Panc1 (cell line): ENCODE results near the gene CDK12. TPM values are rescaled to one million over a fixed set of nuclear protein-coding genes. Genes with fewer than 3 reads are reported as not detected.

ENCODE experiments used
- ATAC-seq: fragments of 200-7000 bp; cut with Tn5 transposase; 2 replicates; pipeline ENCODE4 v1.9.1; 2020; ENCODE audit warnings: mild to moderate bottlenecking, moderate library complexity
- BruUV-seq: library from RNA; stranded (reverse); fragments of 400-500 nt; replicated peaks from 2 replicates; lab custom pipeline; 2021; lab: Mats Ljungman, UMichigan
- CTCF ChIA-PET: fragments of 300-600 bp; sonication (Branson Sonifier 250); formaldehyde crosslinking; loops from one replicate; lab custom pipeline; 2022; ENCODE audit warnings: antibody characterized with exemption; lab: Charles Lee
- POLR2A ChIA-PET: fragments of 300-600 bp; sonication (Branson Sonifier 250); formaldehyde crosslinking; loops from one replicate; lab custom pipeline; 2022; ENCODE audit warnings: antibody characterized with exemption; lab: Charles Lee
- DNase-seq: peaks from one replicate; pipeline ENCODE4 v3.0.0-alpha.2; 2010; ENCODE audit warnings: low read depth, low spot score
- H3K27ac ChIP-seq: 2 replicates; pipeline ENCODE4 v1.5.1; 2011; ENCODE audit warnings: mild to moderate bottlenecking, low read length, inconsistent platforms
- H3K27me3 ChIP-seq: fragments of 200-500 bp; sonication (Bioruptor generic); 2 replicates; pipeline ENCODE4 v1.6.0; 2014; ENCODE audit warnings: low read length, inconsistent platforms; ENCODE audit not compliant: control insufficient read depth, insufficient read depth
- H3K36me3 ChIP-seq: fragments of 200-500 bp; sonication (Bioruptor generic); 2 replicates; pipeline ENCODE4 v1.5.1; 2014; ENCODE audit warnings: inconsistent platforms, mild to moderate bottlenecking, low read length, moderate library complexity; ENCODE audit not compliant: control insufficient read depth, insufficient read depth
- H3K4me1 ChIP-seq: 2 replicates; pipeline ENCODE4 v1.5.1; 2011; ENCODE audit warnings: inconsistent platforms, mild to moderate bottlenecking, low read length, moderate library complexity; ENCODE audit not compliant: control insufficient read depth, insufficient read depth
- H3K4me3 ChIP-seq, 2 experiments: 2 replicates each; pipeline ENCODE4 v1.5.1; 2011 to 2012; ENCODE audit warnings: low read depth in 2 of 2, low read length in 2 of 2, mild to moderate bottlenecking in 2 of 2, inconsistent platforms in 1 of 2, moderate library complexity in 1 of 2
- H3K9me3 ChIP-seq: fragments of 200-500 bp; sonication (Bioruptor generic); 2 replicates; pipeline ENCODE4 v1.5.1; 2014; ENCODE audit warnings: low read depth, mild to moderate bottlenecking, inconsistent platforms, low read length, moderate library complexity; ENCODE audit not compliant: control insufficient read depth, insufficient read depth
- CTCF ChIP-seq: fragments of 450-650 bp; IDR thresholded peaks from 2 replicates; pipeline ENCODE4 v1.5.1; 2017; ENCODE audit warnings: mild to moderate bottlenecking
- POLR2AphosphoS5 ChIP-seq: IDR thresholded peaks from 2 replicates; pipeline ENCODE4 v1.6.1; 2012; ENCODE audit warnings: mild to moderate bottlenecking, low read depth, low read length, moderate library complexity
- REST ChIP-seq, 2 experiments: IDR thresholded peaks; 2 replicates each; pipeline ENCODE4 v1.6.1; 2011 to 2012; ENCODE audit warnings: low read depth in 2 of 2, control low read depth in 1 of 2, low read length in 1 of 2, mild to moderate bottlenecking in 1 of 2, moderate library complexity in 1 of 2; ENCODE audit not compliant: insufficient read depth in 1 of 2
- SIN3A ChIP-seq: IDR thresholded peaks from 2 replicates; pipeline ENCODE4 v1.6.1; 2012; ENCODE audit warnings: low read depth, mild to moderate bottlenecking, low read length, moderate library complexity, borderline replicate concordance; ENCODE audit not compliant: insufficient read depth
- TCF7L2 ChIP-seq: IDR thresholded peaks from 2 replicates; pipeline ENCODE4 v1.6.1; 2011; ENCODE audit warnings: mild to moderate bottlenecking, low read depth, low read length, inconsistent platforms
- in situ Hi-C: cut with HindIII; loops from 2 replicates; pipeline ENCODE4 v1.10.0; 2016; ENCODE audit warnings: low sequenced_read_pairs, low pct_unique_long_range_greater_than_20kb
- intact Hi-C: fragments of 100-400 bp; cut with micrococcal nuclease; formaldehyde crosslinking; loops from one replicate; pipeline ENCODE4 v1.10.0; 2022; ENCODE audit not compliant: unreplicated experiment
- total RNA-seq: library from RNA; stranded (reverse); gene quantifications from one replicate; pipeline ENCODE4 v1.2.1, GENCODE V29; 2021; ENCODE audit not compliant: unreplicated experiment

CDK12 gene
- total RNA-seq, 1 experiment from 2014 or later = 57.8 TPM

- no peak for ATAC-seq
- no peaks in the 10 kb centered on the region for H3K9me3 ChIP-seq
- BruUV-seq = no TSS peak
- ChIA-PET POLR2A (no interaction called here), CTCF (no interaction called here)
- no peaks in the 10 kb centered on the region for H3K36me3 ChIP-seq
- no peaks in the 10 kb centered on the region for H3K27me3 ChIP-seq
- H3K4me1 ChIP-seq = no peaks in the 10 kb centered on the region
- H3K27ac ChIP-seq = no peak overlapping the region
- in situ Hi-C loops (no loop called here), intact Hi-C loops (no loop called here)
- DNase-seq = no peak
- H3K4me3 ChIP-seq = no peak overlapping the region
- no peak for TF ChIP-seq SIN3A
- no peak for TF ChIP-seq REST (IDR thresholded peaks at IDR 0.05; ENCODE audit: insufficient read depth in 1 of 2, low read depth in 2 of 2, low read length in 1 of 2)
- no peak for TF ChIP-seq CTCF
- TF ChIP-seq TCF7L2 = no peak
- no peak for TF ChIP-seq POLR2AphosphoS5
Observed at GRCh38 chr17:39568702-39569101, 107.4 kb downstream of the CDK12 start.

- no peak for DNase-seq
- no peaks in the 10 kb centered on the region for H3K4me1 ChIP-seq
- H3K9me3 ChIP-seq = no peaks in the 10 kb centered on the region
- ATAC-seq = no peak
- CTCF ChIA-PET = no interaction called here
- in situ Hi-C loops = no loop called here
- no peak overlapping the region for H3K4me3 ChIP-seq
- BruUV-seq = no TSS peak
- no peak for TF ChIP-seq POLR2AphosphoS5
- no peak for TF ChIP-seq SIN3A
- H3K27me3 ChIP-seq = no peaks in the 10 kb centered on the region
- H3K27ac ChIP-seq = no peak overlapping the region
- no peaks in the 10 kb centered on the region for H3K36me3 ChIP-seq
- POLR2A ChIA-PET = no interaction called here
- intact Hi-C loops = no loop called here
Observed at GRCh38 chr17:39569126-39569525, 107.8 kb downstream of the CDK12 start.

GRCh38 chr17:39572121-39572520 is 110.8 kb downstream of the CDK12 start:
- TF ChIP-seq SIN3A (no peak), POLR2AphosphoS5 (no peak), CTCF (no peak), TCF7L2 (no peak), REST (IDR thresholded peaks at IDR 0.05; ENCODE audit: insufficient read depth in 1 of 2, low read depth in 2 of 2, low read length in 1 of 2) (no peak)
- ChIA-PET POLR2A (no interaction called here), CTCF (no interaction called here)
- no peaks in the 10 kb centered on the region for H3K27me3 ChIP-seq
- H3K4me1 ChIP-seq = no peaks in the 10 kb centered on the region
- BruUV-seq = no TSS peak
- H3K27ac ChIP-seq = no peak overlapping the region
- no peaks in the 10 kb centered on the region for H3K9me3 ChIP-seq
- no peak overlapping the region for H3K4me3 ChIP-seq
- in situ Hi-C loops (no loop called here), intact Hi-C loops (no loop called here)
- no peak for ATAC-seq
- H3K36me3 ChIP-seq = no peaks in the 10 kb centered on the region
- DNase-seq = no peak
